Measurements from ENCODE around the gene CORO2A.

CORO2A gene

GRCh38 chr9:98195671-98196070 is 3.2 kb upstream of the CORO2A start:
- no peak overlapping the region for H3K18ac ChIP-seq (ENCODE audit: low read depth in 1 of 2, low read length in 2 of 2)
- no peak overlapping the region for H2BK5ac ChIP-seq (ENCODE audit: low read depth, low read length, poor library complexity, severe bottlenecking)
- no peak overlapping the region for H3K9ac ChIP-seq (ENCODE audit: low read length)
- 94% methylated on average over 4 of the region's 4 CpGs for WGBS
- no peak overlapping the region for H4K8ac ChIP-seq (ENCODE audit: low read length)
- H2AFZ ChIP-seq (ENCODE audit: low read depth, low read length), result no peak overlapping the region
- no peak overlapping the region for H3K4me3 ChIP-seq (ENCODE audit: insufficient read depth in 1 of 2, low read depth in 1 of 2, low read length in 2 of 2)
- H3K23ac ChIP-seq (ENCODE audit: low read length in 2 of 2), result no peak overlapping the region
- peaks cover 10% of the 10 kb centered on the region for H3K4me1 ChIP-seq (ENCODE audit: control insufficient read depth, insufficient read depth, low read depth, low read length)
- H2BK12ac ChIP-seq (ENCODE audit: low read length in 2 of 2), result no peak overlapping the region
- H3K4ac ChIP-seq (ENCODE audit: low read depth in 1 of 2, low read length in 2 of 2), result no peak overlapping the region
- no peak for DNase-seq
- H3K79me1 ChIP-seq (replicated peaks; ENCODE audit: low read length, poor library complexity, severe bottlenecking), result no peaks in the 10 kb centered on the region
- H2BK120ac ChIP-seq (ENCODE audit: low read depth, low read length), result no peak overlapping the region
- H3K9me3 ChIP-seq (ENCODE audit: control insufficient read depth, low read length), result no peaks in the 10 kb centered on the region
- peaks cover 5 to 14% of the 10 kb centered on the region in 2 experiments for H3K27me3 ChIP-seq (ENCODE audit: control insufficient read depth in 1 of 2, insufficient read depth in 1 of 2, low read length in 2 of 2)
- no peak overlapping the region for H2BK15ac ChIP-seq (ENCODE audit: low read depth, poor library complexity, severe bottlenecking)
- H2AK5ac ChIP-seq (ENCODE audit: low read length, severe bottlenecking), result no peak overlapping the region
- no peak overlapping the region for H4K91ac ChIP-seq (ENCODE audit: low read length)
- no peak overlapping the region for H3K4me2 ChIP-seq (ENCODE audit: low read length, poor library complexity, severe bottlenecking)
- H3K14ac ChIP-seq (ENCODE audit: low read length in 2 of 2), result no peak overlapping the region
- peaks cover 16 to 28% of the 10 kb centered on the region in 2 experiments for H3K36me3 ChIP-seq (ENCODE audit: control insufficient read depth in 1 of 2, insufficient read depth in 2 of 2, low read depth in 1 of 2, low read length in 2 of 2)
- no peak overlapping the region for H3K27ac ChIP-seq (ENCODE audit: low read length, poor library complexity, severe bottlenecking)

DNA sequence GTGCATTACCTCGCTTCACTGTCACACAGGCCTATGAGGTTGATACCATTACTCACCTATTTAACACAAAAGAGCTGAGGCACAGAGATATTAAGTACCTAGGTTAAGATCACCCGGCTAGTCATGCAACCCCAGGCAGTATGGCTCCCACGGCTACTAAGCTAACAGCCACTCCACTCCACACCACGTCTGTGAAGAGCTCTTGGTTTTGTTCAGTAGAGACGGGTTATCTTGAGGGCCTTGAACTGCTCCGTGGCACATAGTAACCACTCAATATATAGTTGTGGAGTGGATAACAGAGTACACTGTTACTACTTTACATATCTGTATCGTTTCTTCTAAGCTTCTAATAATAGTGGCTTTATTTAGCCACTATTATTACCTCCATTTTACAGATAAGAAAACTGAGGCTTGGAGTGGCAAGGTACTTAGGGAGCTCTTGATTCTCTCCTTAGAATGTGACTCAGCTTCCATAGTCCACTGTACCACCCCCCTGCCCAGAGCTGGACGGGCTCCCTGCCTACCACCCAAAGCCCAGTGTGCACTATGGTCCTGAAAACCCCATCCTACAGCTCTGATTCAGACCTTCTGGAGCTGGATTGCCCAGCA is 1.0 kb upstream of the CORO2A start:
- Histone ChIP-seq H3K4ac (ENCODE audit: low read depth in 1 of 2, low read length in 2 of 2) (no peak overlapping the region), H2BK15ac (ENCODE audit: low read depth, poor library complexity, severe bottlenecking) (no peak overlapping the region), H3K14ac (ENCODE audit: low read length in 2 of 2) (no peak overlapping the region), H3K27ac (ENCODE audit: low read length, poor library complexity, severe bottlenecking) (no peak overlapping the region), H3K23ac (ENCODE audit: low read length in 2 of 2) (no peak overlapping the region), H4K91ac (ENCODE audit: low read length) (no peak overlapping the region), H2BK5ac (ENCODE audit: low read depth, low read length, poor library complexity, severe bottlenecking) (no peak overlapping the region), H3K4me2 (ENCODE audit: low read length, poor library complexity, severe bottlenecking) (peak overlapping the region; percentile 79), H3K18ac (ENCODE audit: low read depth in 1 of 2, low read length in 2 of 2) (no peak overlapping the region), H3K36me3 (ENCODE audit: control insufficient read depth in 1 of 2, insufficient read depth in 2 of 2, low read depth in 1 of 2, low read length in 2 of 2) (peaks cover 0 to 12% of the 10 kb centered on the region in 2 experiments), H2AK5ac (ENCODE audit: low read length, severe bottlenecking) (no peak overlapping the region), H3K27me3 (ENCODE audit: control insufficient read depth in 1 of 2, insufficient read depth in 1 of 2, low read length in 2 of 2) (peaks cover 5 to 27% of the 10 kb centered on the region in 2 experiments), H2AFZ (ENCODE audit: low read depth, low read length) (no peak overlapping the region), H3K4me1 (ENCODE audit: control insufficient read depth, insufficient read depth, low read depth, low read length) (peaks cover 10% of the 10 kb centered on the region), H3K9ac (ENCODE audit: low read length) (peak overlapping the region; percentile 77), H4K8ac (ENCODE audit: low read length) (no peak overlapping the region), H3K9me3 (ENCODE audit: control insufficient read depth, low read length) (no peaks in the 10 kb centered on the region), H2BK120ac (ENCODE audit: low read depth, low read length) (no peak overlapping the region), H3K79me1 (replicated peaks; ENCODE audit: low read length, poor library complexity, severe bottlenecking) (no peaks in the 10 kb centered on the region), H2BK12ac (ENCODE audit: low read length in 2 of 2) (no peak overlapping the region), H3K4me3 (ENCODE audit: insufficient read depth in 1 of 2, low read depth in 1 of 2, low read length in 2 of 2) (peak overlapping the region; percentile 69 to 84)
- no peak for DNase-seq
- WGBS, result 67% methylated on average over 3 of the region's 8 CpGs

DNA sequence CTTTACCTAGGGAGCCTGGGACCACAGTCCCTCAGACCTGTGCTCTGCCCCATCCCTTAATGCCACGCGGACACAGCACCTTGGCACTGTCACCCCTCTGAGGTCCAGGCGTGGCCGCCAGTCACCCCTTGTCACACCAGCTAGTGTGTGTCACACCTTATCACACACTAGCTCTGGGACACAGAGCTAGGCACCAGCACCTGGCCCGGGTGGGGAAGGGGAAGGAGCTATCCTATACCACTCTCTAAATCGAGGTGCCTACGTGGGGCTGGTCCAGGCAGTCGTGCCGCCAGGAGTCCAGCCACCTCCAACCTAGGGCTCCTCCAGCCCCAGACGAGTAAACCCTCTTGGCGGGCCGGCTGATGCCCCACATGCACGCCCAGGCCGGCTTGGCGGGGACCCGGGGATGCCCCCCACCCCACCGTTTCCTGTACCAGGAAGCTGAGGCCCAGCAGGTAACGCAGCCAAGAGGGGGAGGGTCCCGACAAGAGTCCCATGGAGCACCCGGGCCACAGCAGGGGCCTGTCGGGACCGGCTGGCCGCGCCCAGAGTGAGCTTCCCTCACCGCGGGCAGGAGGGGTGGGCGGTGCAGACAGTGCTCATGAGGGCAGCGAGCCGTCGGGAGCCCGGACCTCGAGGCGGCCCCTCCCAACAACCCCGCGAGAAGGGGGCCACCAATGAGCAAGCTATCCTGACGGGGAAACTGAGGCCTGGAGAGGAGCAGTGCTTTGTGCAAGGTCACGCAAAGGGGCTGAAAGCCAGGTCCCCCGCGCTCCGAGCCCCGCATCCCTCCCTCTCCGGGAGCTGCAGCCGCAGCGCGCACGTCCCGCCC is 550 bp downstream of the CORO2A start:
- Histone ChIP-seq H3K4me1 (ENCODE audit: control insufficient read depth, insufficient read depth, low read depth, low read length) (peaks cover 10% of the 10 kb centered on the region), H4K8ac (ENCODE audit: low read length) (peak overlapping the region; percentile 80), H3K36me3 (ENCODE audit: control insufficient read depth in 1 of 2, insufficient read depth in 2 of 2, low read depth in 1 of 2, low read length in 2 of 2) (peaks cover 0 to 3% of the 10 kb centered on the region in 2 experiments), H2AFZ (ENCODE audit: low read depth, low read length) (peak overlapping the region; percentile 66), H2BK15ac (ENCODE audit: low read depth, poor library complexity, severe bottlenecking) (peak overlapping the region; percentile 13), H2AK5ac (ENCODE audit: low read length, severe bottlenecking) (no peak overlapping the region), H3K4ac (ENCODE audit: low read depth in 1 of 2, low read length in 2 of 2) (peak overlapping the region in 1 of 2 experiments; percentile 29), H3K4me3 (ENCODE audit: insufficient read depth in 1 of 2, low read depth in 1 of 2, low read length in 2 of 2) (peak overlapping the region; percentile 69 to 84), H2BK5ac (ENCODE audit: low read depth, low read length, poor library complexity, severe bottlenecking) (no peak overlapping the region), H3K14ac (ENCODE audit: low read length in 2 of 2) (peak overlapping the region in 1 of 2 experiments; percentile 53), H3K18ac (ENCODE audit: low read depth in 1 of 2, low read length in 2 of 2) (peak overlapping the region; percentile 5 to 46), H3K23ac (ENCODE audit: low read length in 2 of 2) (peak overlapping the region in 1 of 2 experiments; percentile 54), H2BK120ac (ENCODE audit: low read depth, low read length) (no peak overlapping the region), H3K9me3 (ENCODE audit: control insufficient read depth, low read length) (no peaks in the 10 kb centered on the region), H4K91ac (ENCODE audit: low read length) (peak overlapping the region; percentile 24), H2BK12ac (ENCODE audit: low read length in 2 of 2) (peak overlapping the region in 1 of 2 experiments; percentile 45), H3K27me3 (ENCODE audit: control insufficient read depth in 1 of 2, insufficient read depth in 1 of 2, low read length in 2 of 2) (peaks cover 5 to 27% of the 10 kb centered on the region in 2 experiments), H3K9ac (ENCODE audit: low read length) (no peak overlapping the region), H3K27ac (ENCODE audit: low read length, poor library complexity, severe bottlenecking) (no peak overlapping the region), H3K79me1 (replicated peaks; ENCODE audit: low read length, poor library complexity, severe bottlenecking) (no peaks in the 10 kb centered on the region), H3K4me2 (ENCODE audit: low read length, poor library complexity, severe bottlenecking) (peak overlapping the region; percentile 79)
- WGBS, result 15% methylated on average over 42 of the region's 47 CpGs
- no peak for DNase-seq

DNA sequence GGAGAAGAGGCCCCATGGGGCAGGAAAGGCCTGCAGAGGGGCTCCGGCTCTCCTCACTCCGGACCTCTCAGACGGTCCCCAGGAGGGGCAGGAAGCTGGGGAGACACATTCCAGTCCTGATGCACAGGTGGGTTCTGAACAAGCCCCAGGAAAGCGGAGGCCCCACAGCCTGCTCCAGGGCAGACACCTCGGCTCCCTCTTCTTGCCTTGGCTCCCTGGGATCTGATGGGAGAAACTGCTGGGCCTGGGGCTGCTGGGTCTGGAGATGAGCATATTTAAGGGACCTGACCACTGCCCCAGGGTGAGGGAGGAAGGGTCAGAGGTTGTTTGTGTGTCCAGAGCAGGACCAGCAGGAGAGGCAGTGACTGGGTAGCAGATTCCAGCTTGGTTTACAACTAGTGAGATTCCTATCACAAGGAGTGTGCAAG is 1.2 kb downstream of the CORO2A start:
- Histone ChIP-seq H3K27me3 (ENCODE audit: control insufficient read depth in 1 of 2, insufficient read depth in 1 of 2, low read length in 2 of 2) (peaks cover 5 to 27% of the 10 kb centered on the region in 2 experiments), H3K4me2 (ENCODE audit: low read length, poor library complexity, severe bottlenecking) (no peak overlapping the region), H2BK12ac (ENCODE audit: low read length in 2 of 2) (no peak overlapping the region), H2BK120ac (ENCODE audit: low read depth, low read length) (no peak overlapping the region), H3K4ac (ENCODE audit: low read depth in 1 of 2, low read length in 2 of 2) (no peak overlapping the region), H3K4me3 (ENCODE audit: insufficient read depth in 1 of 2, low read depth in 1 of 2, low read length in 2 of 2) (no peak overlapping the region), H3K79me1 (replicated peaks; ENCODE audit: low read length, poor library complexity, severe bottlenecking) (no peaks in the 10 kb centered on the region), H2AFZ (ENCODE audit: low read depth, low read length) (no peak overlapping the region), H4K8ac (ENCODE audit: low read length) (no peak overlapping the region), H3K14ac (ENCODE audit: low read length in 2 of 2) (no peak overlapping the region), H2AK5ac (ENCODE audit: low read length, severe bottlenecking) (no peak overlapping the region), H2BK15ac (ENCODE audit: low read depth, poor library complexity, severe bottlenecking) (no peak overlapping the region), H3K23ac (ENCODE audit: low read length in 2 of 2) (no peak overlapping the region), H3K9ac (ENCODE audit: low read length) (no peak overlapping the region), H3K9me3 (ENCODE audit: control insufficient read depth, low read length) (no peaks in the 10 kb centered on the region), H2BK5ac (ENCODE audit: low read depth, low read length, poor library complexity, severe bottlenecking) (no peak overlapping the region), H3K4me1 (ENCODE audit: control insufficient read depth, insufficient read depth, low read depth, low read length) (peaks cover 10% of the 10 kb centered on the region), H4K91ac (ENCODE audit: low read length) (no peak overlapping the region), H3K27ac (ENCODE audit: low read length, poor library complexity, severe bottlenecking) (no peak overlapping the region), H3K36me3 (ENCODE audit: control insufficient read depth in 1 of 2, insufficient read depth in 2 of 2, low read depth in 1 of 2, low read length in 2 of 2) (peaks cover 0 to 3% of the 10 kb centered on the region in 2 experiments), H3K18ac (ENCODE audit: low read depth in 1 of 2, low read length in 2 of 2) (no peak overlapping the region)
- no peak for DNase-seq
- 65% methylated on average over 5 of the region's 5 CpGs for WGBS

Data from mesenchymal stem cell (in vitro differentiated cells and primary cell).